Testis (tissue), 3 donors: Measurements from ENCODE around the gene GRHL3. TPM values are rescaled to one million over a fixed set of nuclear protein-coding genes. Genes with fewer than 3 reads are reported as not detected.

Experiments used
- DNase-seq: peaks from one replicate; pipeline ENCODE4 v3.0.0-alpha.2; 2019
- H3K27ac ChIP-seq, 2 donors: fragments of 200-600 bp; sonication (generic); one replicate each; pipeline ENCODE4 v1.5.1; 2019
- H3K27me3 ChIP-seq: fragments of 200-600 bp; sonication (generic); one replicate; pipeline ENCODE4 v1.5.1; 2019
- H3K36me3 ChIP-seq: fragments of 200-600 bp; sonication (generic); one replicate; pipeline ENCODE4 v1.5.1; 2017; ENCODE audit warnings: low read depth; ENCODE audit errors: missing control alignments
- H3K4me1 ChIP-seq: fragments of 200-600 bp; sonication (generic); one replicate; pipeline ENCODE4 v1.5.1; 2019
- H3K4me3 ChIP-seq, 2 donors: fragments of 200-600 bp; sonication (generic); one replicate each; pipeline ENCODE4 v1.5.1; 2017 to 2019
- H3K9me3 ChIP-seq: fragments of 200-600 bp; sonication (generic); one replicate; pipeline ENCODE4 v1.5.1; 2017
- POLR2A ChIP-seq: fragments of 450-650 bp; IDR thresholded peaks from one replicate; pipeline ENCODE4 v1.6.1; 2017; ENCODE audit warnings: antibody characterized with exemption, mild to moderate bottlenecking, moderate library complexity
- WGBS, 2 donors: methylation state at CpG; one replicate each; pipeline ENCODE4 v1.1.5; 2018; 5-methylcytosine and 5-hydroxymethylcytosine counted together
- intact Hi-C: fragments of 100-400 bp; cut with DNase I; formaldehyde crosslinking; loops from one replicate; pipeline ENCODE4 v1.15.1; 2023; ENCODE audit warnings: low total_unique reads
- polyA plus RNA-seq: library from polyadenylated mRNA; stranded (reverse); fragments of 350-450 nt; fragmentation: Illumina TruSeq; extraction: RNeasy Lipid Tissue Mini Kit (QIAGEN cat#74804); gene quantifications from one replicate; pipeline ENCODE4 v1.2.3, GENCODE V29; 2014; ENCODE audit warnings: low read depth, low replicate concordance; ENCODE audit not compliant: insufficient read depth
- total RNA-seq, 2 donors: library from RNA; depleted of rRNA; stranded (reverse); fragments of >200 nt; gene quantifications; one replicate each; pipeline ENCODE4 v1.2.3, GENCODE V29; 2016
- TF ChIP-seq, protein P1 (sequence below), 3 experiments: fragments of 450-650 bp in 2 of 3; fragments of 200-600 bp in 1 of 3; sonication (generic) in 1 of 3; IDR thresholded peaks; one replicate each; pipeline ENCODE4 v1.5.1; 2016 to 2019; ENCODE audit warnings: antibody characterized with exemption in 3 of 3, mild to moderate bottlenecking in 2 of 3, moderate library complexity in 1 of 3

Gene GRHL3
- total and polyA plus RNA-seq, 3 donors from 2014 or later = 2.7 to 9.5 (median 3.2) TPM

DNA sequence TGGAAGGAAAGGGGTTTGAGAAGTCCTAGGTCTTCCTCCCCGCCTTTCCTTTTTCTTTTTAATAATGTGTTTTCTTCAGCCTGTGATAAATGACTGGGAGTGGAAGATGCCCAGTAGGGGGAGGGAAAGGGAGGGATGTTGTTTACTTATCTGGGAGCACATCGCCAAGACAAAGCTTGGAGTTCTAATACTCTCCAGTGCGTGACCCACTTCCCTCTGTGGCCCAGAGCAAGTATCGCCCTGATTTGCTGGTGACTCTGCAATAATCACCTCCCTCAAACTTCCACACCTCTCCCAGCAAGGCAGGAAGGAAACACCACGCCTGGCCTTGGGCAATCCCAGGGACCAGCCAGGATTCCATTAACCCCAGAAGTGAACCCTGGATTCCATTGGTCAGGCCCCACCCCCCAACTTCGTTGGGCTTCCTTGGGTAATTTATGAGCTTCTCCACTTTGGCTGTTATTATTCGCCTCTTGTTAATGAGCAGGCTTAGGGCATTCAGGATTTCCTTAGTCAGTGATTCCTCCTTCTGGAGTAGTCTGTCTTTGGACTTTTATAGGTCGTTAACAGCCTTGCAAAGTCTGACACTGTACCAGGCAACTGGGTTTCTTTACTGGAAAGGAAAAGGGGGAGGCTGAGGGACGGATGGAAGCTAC lies 24.3 kb upstream of the GRHL3 start:
- intact Hi-C loops = no loop called here
- Histone ChIP-seq H3K27ac (no peak overlapping the region), H3K36me3 (no peaks in the 10 kb centered on the region), H3K27me3 (no peaks in the 10 kb centered on the region), H3K4me3 (no peak overlapping the region), H3K9me3 (no peaks in the 10 kb centered on the region), H3K4me1 (peaks cover 10% of the 10 kb centered on the region)
- no peak for DNase-seq
- TF ChIP-seq POLR2A = no peak
- TF ChIP-seq, protein P1, sequence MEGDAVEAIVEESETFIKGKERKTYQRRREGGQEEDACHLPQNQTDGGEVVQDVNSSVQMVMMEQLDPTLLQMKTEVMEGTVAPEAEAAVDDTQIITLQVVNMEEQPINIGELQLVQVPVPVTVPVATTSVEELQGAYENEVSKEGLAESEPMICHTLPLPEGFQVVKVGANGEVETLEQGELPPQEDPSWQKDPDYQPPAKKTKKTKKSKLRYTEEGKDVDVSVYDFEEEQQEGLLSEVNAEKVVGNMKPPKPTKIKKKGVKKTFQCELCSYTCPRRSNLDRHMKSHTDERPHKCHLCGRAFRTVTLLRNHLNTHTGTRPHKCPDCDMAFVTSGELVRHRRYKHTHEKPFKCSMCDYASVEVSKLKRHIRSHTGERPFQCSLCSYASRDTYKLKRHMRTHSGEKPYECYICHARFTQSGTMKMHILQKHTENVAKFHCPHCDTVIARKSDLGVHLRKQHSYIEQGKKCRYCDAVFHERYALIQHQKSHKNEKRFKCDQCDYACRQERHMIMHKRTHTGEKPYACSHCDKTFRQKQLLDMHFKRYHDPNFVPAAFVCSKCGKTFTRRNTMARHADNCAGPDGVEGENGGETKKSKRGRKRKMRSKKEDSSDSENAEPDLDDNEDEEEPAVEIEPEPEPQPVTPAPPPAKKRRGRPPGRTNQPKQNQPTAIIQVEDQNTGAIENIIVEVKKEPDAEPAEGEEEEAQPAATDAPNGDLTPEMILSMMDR (IDR thresholded peaks at IDR 0.05) = no peak
- WGBS, 2 donors = 65 to 67% methylated on average over 9 of the region's 9 CpGs

DNA sequence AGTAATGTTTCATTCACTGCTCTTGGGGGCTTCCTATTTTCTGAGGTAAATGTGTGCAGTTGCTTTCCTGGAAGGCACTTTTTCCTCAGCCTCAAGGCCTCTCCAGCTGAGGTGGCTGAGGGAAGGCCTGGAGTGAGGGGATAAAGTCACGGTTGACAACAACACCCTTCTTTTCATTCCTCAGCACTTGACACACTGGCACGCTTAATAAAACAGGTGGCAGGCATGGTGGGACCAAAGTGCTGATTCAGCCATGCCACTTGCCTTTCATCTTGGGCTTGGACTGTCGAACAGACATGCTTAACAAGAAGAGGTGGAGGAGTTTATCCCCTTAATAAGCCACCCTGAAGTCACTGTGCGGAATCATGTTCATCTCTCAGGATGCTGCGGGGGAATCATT lies 23.6 kb upstream of the GRHL3 start:
- Histone ChIP-seq H3K4me3 (no peak overlapping the region), H3K4me1 (peaks cover 8% of the 10 kb centered on the region), H3K9me3 (no peaks in the 10 kb centered on the region), H3K27me3 (no peaks in the 10 kb centered on the region), H3K36me3 (no peaks in the 10 kb centered on the region), H3K27ac (no peak overlapping the region)
- intact Hi-C loops = no loop called here
- 94 to 96% methylated on average over 3 to 5 of the region's 5 CpGs for WGBS, 2 donors
- DNase-seq = no peak
- no peak for TF ChIP-seq POLR2A
- TF ChIP-seq, protein P1 (IDR thresholded peaks at IDR 0.05) = no peak

DNA sequence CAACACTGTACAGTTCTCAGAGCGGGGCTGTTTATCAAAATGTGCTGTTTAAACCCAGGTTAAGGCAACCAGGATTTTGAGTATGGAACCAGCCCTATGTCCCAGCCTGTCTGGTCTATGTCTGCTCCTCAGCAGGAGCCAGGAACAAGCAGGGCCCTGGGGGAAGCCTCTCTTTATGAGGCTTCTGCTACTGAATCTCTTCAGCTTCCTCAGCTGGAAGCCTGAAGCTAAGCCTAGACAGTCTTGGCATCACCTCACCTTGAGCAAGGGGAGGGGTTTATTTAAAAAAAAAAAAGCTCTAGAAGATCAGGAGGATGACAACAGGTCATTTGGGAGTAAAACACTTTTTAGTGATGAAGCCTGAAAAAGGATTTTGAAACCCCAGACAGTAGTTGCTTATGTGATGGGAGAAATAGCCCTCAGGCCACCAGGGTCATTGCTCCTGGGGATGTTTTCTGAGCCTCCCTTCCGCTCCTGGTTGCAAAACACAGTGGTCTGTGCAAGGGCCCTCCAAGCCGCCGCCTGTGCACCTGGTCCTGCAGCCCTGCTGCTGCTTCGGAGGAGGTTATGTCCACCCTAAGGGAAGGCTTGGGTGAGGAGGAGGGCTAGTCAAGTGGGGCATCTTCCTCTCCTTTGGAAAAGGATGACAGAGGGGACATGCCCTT lies 21.8 kb upstream of the GRHL3 start:
- no peak for DNase-seq
- Histone ChIP-seq H3K36me3 (no peaks in the 10 kb centered on the region), H3K9me3 (no peaks in the 10 kb centered on the region), H3K4me3 (no peak overlapping the region), H3K27ac (no peak overlapping the region), H3K4me1 (peaks cover 8% of the 10 kb centered on the region), H3K27me3 (no peaks in the 10 kb centered on the region)
- TF ChIP-seq, protein P1 (IDR thresholded peaks at IDR 0.05) = no peak
- no peak for TF ChIP-seq POLR2A
- 81 to 91% methylated on average over 5 of the region's 5 CpGs for WGBS, 2 donors
- intact Hi-C loops = no loop called here

DNA sequence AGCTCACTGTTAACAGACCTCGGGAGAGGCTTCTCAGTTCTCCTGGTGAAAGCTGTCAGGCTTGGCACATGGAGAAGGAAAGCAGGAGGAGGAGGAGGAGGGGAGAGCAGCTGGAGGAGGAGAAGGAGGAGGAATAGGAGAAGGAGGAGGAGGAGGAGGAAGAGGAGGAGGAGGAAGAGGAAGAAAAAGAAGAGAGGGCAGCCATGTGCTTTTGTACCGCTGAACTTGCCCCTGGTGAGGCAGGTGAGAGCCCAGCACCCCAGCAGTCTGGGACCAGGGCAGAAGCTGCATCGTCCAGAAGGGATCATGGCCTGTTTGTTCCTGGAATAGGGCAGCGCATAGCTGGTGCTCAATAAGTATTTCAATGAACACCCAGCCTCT lies 21.3 kb upstream of the GRHL3 start:
- intact Hi-C loops = no loop called here
- no peaks in the 10 kb centered on the region for H3K9me3 ChIP-seq
- H3K4me3 ChIP-seq = no peak overlapping the region
- no peak for DNase-seq
- 70 to 80% methylated on average over 4 of the region's 4 CpGs for WGBS, 2 donors
- H3K36me3 ChIP-seq = no peaks in the 10 kb centered on the region
- H3K4me1 ChIP-seq = peaks cover 8% of the 10 kb centered on the region
- no peak overlapping the region for H3K27ac ChIP-seq
- no peaks in the 10 kb centered on the region for H3K27me3 ChIP-seq
- TF ChIP-seq, protein P1 (IDR thresholded peaks at IDR 0.05) = no peak
- TF ChIP-seq POLR2A = no peak

DNA sequence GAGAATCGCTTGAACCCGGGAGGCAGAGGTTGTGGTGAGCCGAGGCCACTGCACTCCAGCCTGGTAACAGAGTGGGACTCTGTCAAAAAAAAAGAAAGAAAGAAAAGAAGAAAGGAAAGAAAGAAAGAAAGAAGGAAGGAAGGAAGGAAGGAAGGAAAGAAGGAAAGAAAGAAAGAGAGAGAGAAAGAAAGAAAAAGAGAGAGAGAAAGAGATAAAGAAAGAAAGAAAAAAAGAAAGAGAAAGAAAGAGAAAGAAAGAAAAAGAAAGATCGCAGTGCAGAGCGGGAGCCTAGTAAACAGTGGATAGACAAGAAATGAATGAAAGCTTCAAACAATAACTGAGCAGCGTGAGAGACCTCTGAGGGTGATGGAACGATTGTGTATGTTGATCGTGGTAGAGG lies 20.6 kb upstream of the GRHL3 start:
- Histone ChIP-seq H3K27me3 (no peaks in the 10 kb centered on the region), H3K9me3 (no peaks in the 10 kb centered on the region), H3K4me3 (no peak overlapping the region), H3K36me3 (no peaks in the 10 kb centered on the region), H3K4me1 (peaks cover 8% of the 10 kb centered on the region), H3K27ac (no peak overlapping the region)
- intact Hi-C loops = no loop called here
- 90 to 95% methylated on average over 8 of the region's 8 CpGs for WGBS, 2 donors
- no peak for DNase-seq
- no peak for TF ChIP-seq POLR2A
- TF ChIP-seq, protein P1 (IDR thresholded peaks at IDR 0.05) = no peak
